DOHH2 (cell line): Measurements from ENCODE around the gene LRRC8D.

ENCODE experiments used
- CTCF ChIP-seq: fragments of 200-600 bp; sonication (generic); IDR thresholded peaks from one replicate; pipeline ENCODE4 v1.5.1; 2014; ENCODE audit warnings: antibody characterized with exemption, mild to moderate bottlenecking, low read depth, low read length; ENCODE audit not compliant: poor library complexity, severe bottlenecking
- EZH2phosphoT487 ChIP-seq: fragments of 200-600 bp; sonication (generic); IDR thresholded peaks from 2 replicates; pipeline ENCODE4 v1.6.1; 2017; ENCODE audit warnings: borderline replicate concordance, mild to moderate bottlenecking, antibody characterized with exemption, low read length, moderate library complexity, mixed read lengths

GRCh38 chr1:89802841-89803240 lies 18.0 kb upstream of the LRRC8D start:
- TF ChIP-seq CTCF (no peak), EZH2phosphoT487 (no peak)
